SK-N-SH (cell line): Measurements from ENCODE around the gene MSL3.

ENCODE experiments used
- EZH2phosphoT487 ChIP-seq: fragments of 200-600 bp; sonication (generic); IDR thresholded peaks from 2 replicates; pipeline ENCODE4 v1.6.1; 2017; ENCODE audit warnings: low read depth, mixed run types, mild to moderate bottlenecking, antibody characterized with exemption, moderate library complexity, borderline replicate concordance
- GATA2 ChIP-seq: sonication (generic); formaldehyde crosslinking; IDR thresholded peaks from 2 replicates; pipeline ENCODE4 v1.5.0; 2020; ENCODE audit warnings: mild to moderate bottlenecking, missing genetic modification reagents
- MXI1 ChIP-seq: IDR thresholded peaks from 2 replicates; pipeline ENCODE4 v1.6.1; 2012; ENCODE audit warnings: mild to moderate bottlenecking, low read depth, low read length, improper control_type of control experiment
- NFIC ChIP-seq: IDR thresholded peaks from 2 replicates; pipeline ENCODE4 v1.4.0; 2012; ENCODE audit warnings: borderline replicate concordance
- POLR2AphosphoS5 ChIP-seq: IDR thresholded peaks from 2 replicates; pipeline ENCODE4 v1.6.1; 2012; ENCODE audit warnings: low read depth, low read length
- SIN3A ChIP-seq: IDR thresholded peaks from 2 replicates; pipeline ENCODE4 v1.6.1; 2012; ENCODE audit warnings: low read depth, mild to moderate bottlenecking, low read length, moderate library complexity, borderline replicate concordance
- TF ChIP-seq, protein P1 (sequence below): fragments of 200-600 bp; sonication (generic); IDR thresholded peaks from 2 replicates; pipeline ENCODE4 v1.6.1; 2017; ENCODE audit warnings: antibody characterized with exemption, mild to moderate bottlenecking, moderate library complexity
- TF ChIP-seq, protein P2 (sequence below): IDR thresholded peaks from 2 replicates; pipeline ENCODE4 v1.4.0; 2012; ENCODE audit warnings: low read depth

GRCh38 chrX:11757397-11757718 lies 679 bp upstream of the MSL3 start:
- TF ChIP-seq, protein P1, sequence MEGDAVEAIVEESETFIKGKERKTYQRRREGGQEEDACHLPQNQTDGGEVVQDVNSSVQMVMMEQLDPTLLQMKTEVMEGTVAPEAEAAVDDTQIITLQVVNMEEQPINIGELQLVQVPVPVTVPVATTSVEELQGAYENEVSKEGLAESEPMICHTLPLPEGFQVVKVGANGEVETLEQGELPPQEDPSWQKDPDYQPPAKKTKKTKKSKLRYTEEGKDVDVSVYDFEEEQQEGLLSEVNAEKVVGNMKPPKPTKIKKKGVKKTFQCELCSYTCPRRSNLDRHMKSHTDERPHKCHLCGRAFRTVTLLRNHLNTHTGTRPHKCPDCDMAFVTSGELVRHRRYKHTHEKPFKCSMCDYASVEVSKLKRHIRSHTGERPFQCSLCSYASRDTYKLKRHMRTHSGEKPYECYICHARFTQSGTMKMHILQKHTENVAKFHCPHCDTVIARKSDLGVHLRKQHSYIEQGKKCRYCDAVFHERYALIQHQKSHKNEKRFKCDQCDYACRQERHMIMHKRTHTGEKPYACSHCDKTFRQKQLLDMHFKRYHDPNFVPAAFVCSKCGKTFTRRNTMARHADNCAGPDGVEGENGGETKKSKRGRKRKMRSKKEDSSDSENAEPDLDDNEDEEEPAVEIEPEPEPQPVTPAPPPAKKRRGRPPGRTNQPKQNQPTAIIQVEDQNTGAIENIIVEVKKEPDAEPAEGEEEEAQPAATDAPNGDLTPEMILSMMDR, result no peak
- no peak for TF ChIP-seq MXI1
- TF ChIP-seq EZH2phosphoT487, result no peak
- TF ChIP-seq POLR2AphosphoS5, result no peak
- TF ChIP-seq NFIC, result no peak
- TF ChIP-seq GATA2 (CRISPR knock-in tag), result no peak
- TF ChIP-seq SIN3A, result no peak
- TF ChIP-seq, protein P2, sequence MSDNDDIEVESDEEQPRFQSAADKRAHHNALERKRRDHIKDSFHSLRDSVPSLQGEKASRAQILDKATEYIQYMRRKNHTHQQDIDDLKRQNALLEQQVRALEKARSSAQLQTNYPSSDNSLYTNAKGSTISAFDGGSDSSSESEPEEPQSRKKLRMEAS, result no peak
